ENCODE results near the gene AFDN.

GRCh38 chr6:167948716-167949115 lies 122.0 kb downstream of the AFDN start:
- TF ChIP-seq CTCF (conservative IDR thresholded peaks at IDR 0.05; ENCODE audit: low read depth in 2 of 2) (no peak), EZH2 (IDR thresholded peaks at IDR 0.05; ENCODE audit: low read depth, unreplicated experiment) (no peak), REST (IDR thresholded peaks at IDR 0.05; ENCODE audit: unreplicated experiment) (no peak), EZH2phosphoT487 (IDR thresholded peaks at IDR 0.05; ENCODE audit: unreplicated experiment) (no peak), NANOG (IDR thresholded peaks at IDR 0.05; ENCODE audit: borderline replicate concordance) (no peak), POLR2AphosphoS5 (IDR thresholded peaks at IDR 0.05; ENCODE audit: low read depth) (no peak), STAT1 (IDR thresholded peaks at IDR 0.05; ENCODE audit: unreplicated experiment) (no peak), JUNB (IDR thresholded peaks at IDR 0.05; ENCODE audit: unreplicated experiment) (no peak), ZNF114 (CRISPR knock-in tag; IDR thresholded peaks at IDR 0.05) (no peak), CREB1 (CRISPR knock-in tag; IDR thresholded peaks at IDR 0.05; ENCODE audit: low read depth) (no peak), ETS1 (IDR thresholded peaks at IDR 0.05) (no peak)
